ENCODE results near the gene HTATSF1.

Gene HTATSF1

DNA sequence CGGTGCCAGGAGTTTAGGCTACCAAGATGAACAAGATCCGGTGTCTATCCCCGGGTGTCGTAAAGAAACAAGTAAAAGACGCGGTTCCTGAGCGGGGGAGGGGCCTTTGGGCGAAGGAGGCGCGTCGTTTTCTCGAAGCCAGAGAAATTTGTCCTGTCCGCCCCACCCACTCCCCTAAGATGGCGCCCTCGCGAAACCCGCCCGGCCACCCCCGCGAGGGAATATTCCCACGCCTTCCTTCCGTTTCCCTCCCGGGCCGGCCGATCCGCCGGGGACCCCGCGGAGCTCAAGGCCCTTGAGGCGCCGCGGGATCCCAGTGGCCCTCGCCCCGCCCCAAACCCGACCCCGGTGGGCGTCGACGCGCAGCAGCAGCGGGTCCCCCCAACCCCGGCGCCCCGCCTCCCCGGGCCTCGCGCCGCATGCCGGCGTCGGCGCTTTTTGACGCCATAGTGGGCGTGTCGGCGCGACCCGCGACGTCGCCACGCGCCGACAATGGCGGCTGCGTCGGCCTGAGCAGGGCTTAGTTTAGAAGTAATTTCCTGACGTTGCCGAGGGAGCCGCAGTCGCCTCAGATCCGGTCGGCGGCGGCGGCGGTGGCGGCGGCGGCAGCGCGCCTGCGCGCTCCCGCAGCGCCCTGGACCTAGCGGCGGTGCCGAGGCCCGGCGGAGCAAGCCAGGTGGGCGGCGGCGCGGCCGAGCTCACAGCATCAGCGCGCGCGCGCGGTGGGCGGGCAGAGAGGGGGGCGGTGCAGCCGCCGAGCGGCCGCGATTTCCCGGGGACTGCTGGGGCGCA, 432 bp upstream of the HTATSF1 start:
- DNase-seq, result peak; percentile 57 to 81

GRCh38 chrX:136519069-136519468, 21.7 kb downstream of the HTATSF1 start:
- no peak for DNase-seq

GRCh38 chrX:136523770-136524169, 26.4 kb downstream of the HTATSF1 start:
- no peak for DNase-seq

DNA sequence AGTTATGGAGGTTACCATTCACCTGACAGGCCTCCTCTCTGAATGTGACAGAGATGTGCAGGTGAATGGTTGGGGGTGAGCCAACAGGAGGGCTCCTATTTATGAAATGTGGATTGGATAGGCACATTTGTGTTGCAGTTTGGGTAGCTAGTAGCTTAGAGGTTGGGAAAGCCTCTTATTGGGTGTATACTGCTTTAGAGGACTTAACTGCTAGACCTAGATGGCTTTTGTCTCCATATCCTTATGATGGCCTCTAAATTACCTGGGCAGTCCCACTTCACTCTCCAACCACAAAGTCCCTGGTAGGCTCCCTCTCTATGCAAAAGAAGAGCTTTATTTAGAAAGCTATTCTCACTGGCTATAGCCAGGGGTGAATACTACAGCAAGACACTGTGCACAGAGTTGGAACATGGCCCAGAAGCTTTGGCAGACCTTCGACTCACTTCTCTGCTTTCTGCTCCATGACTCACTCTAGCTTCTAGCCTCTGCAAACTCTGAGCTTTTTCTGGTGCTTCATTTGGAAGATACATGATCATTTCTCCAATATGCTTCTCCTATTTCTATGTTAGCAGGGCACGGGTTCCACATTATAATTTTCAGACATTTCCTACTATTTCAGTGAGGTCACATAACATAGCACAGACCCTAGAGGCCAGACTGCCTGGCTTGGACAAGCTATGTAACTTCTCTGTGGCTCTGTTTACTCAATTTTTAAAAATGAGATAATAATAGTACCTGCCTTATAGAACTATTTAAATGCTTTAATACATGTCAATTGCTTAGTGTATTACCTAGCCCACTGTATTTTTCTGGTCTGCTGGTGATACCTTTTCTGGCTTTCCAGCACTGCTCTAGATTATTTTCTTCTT, 28.6 kb downstream of the HTATSF1 start:
- peak in 1 of 2 donors; percentile 4 for DNase-seq

DNA sequence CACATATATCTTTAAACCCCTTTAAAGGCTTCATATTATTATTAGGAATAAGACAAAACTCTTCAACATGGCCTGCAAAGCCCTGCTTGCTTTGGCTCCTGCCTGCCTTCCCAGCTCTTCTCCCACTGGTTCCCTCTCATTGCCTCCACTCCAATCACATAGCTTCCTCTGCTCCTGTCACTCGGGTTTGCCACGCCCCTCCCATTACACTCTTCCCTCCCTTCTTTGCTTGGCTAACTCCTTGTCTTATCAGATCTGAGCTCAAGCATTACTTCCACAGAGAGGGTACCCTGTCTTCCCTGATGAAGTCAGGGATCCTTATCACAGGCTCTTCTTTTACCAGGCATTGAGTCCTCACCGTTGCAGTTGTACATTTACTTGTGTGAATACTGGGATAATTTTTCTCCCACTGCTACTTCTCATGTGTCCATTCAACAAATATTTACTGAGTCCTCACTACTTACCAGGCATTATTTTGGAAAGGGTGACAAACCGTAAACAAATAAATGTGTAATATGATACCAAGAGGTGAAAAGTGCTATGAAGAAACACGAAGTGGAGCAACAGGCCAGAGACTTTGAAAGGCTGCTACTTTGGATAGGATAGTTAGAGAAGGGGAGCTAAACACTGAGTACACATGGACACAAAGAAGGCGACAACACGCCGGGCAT, 31.4 kb downstream of the HTATSF1 start:
- DNase-seq, result no peak

- DNase-seq, result no peak
These were observed 32.4 kb downstream of the HTATSF1 start for GRCh38 chrX:136529795-136530194.

GRCh38 chrX:136531951-136532350, 34.6 kb downstream of the HTATSF1 start, which contains the start of gene VGLL1:
Gene VGLL1, plus strand, starts transcription at chrX:136532215. Its CDS starts 3,806 bp downstream, at chrX:136536021.
- DNase-seq, result no peak

GRCh38 chrX:136534131-136534530, 36.7 kb downstream of the HTATSF1 start:
- no peak for DNase-seq

DNA sequence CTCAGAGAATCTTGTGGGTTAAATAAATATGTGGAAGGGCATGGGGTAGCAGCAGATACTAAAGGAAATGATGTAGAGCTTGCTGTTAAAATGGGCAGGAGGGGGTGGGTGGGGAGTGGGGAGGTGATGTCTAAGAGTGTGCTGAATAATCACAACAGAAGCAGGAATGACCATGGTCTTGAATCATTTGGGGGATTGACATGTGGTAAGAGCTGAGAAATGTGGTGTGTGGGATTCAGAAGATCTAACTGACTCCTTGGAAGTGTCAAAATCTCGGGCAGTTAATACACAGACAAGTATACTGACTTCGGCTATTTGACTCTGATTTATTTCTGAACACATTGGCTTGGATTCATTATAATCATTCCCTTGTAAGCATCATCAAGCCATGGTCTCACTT, 41.4 kb downstream of the HTATSF1 start:
- DNase-seq, result no peak

- DNase-seq, result no peak
These were observed 42.8 kb downstream of the HTATSF1 start for GRCh38 chrX:136540226-136540625.

DNA sequence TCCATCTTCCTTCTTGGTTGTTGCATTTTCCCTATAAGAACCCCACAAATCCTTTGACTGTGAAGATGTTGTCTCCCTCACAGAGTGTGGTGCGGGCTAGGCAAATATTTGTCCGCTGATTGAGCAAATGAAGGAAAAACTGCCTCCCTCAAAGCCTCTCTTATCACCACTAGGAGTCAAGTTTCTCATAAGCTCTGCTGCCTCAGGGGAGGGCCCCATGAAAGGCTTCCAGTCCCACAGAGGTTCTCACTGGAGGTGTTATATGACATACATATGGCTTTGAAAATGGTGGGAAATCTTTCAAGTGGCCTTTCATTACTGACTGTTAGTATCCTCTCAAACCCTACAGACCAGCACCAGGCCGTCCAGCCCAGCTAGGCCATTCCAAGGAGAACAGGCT, 43.9 kb downstream of the HTATSF1 start:
- no peak for DNase-seq

- DNase-seq, result no peak
These were observed 44.9 kb downstream of the HTATSF1 start for GRCh38 chrX:136542281-136542680.

DNA sequence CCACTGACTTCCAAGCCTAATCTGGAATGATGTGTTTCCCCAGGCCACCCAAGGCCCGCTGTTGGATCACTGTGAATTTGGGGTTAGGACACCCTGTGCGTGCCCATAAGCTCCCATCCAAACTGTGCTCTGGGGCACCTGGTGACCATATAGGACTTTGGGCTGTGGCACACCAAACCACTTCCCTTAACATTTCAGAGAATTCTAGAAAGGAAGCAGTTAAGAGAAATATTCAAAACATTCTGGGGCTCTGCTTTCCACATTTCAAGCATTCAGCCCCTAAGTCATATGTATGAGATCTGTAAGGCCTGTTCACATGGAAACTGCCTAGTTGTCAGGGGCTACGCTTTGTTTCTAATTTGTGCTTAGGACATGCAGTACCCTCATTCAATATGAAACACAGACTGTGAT, 49.0 kb downstream of the HTATSF1 start:
- DNase-seq, result no peak

GRCh38 chrX:136549226-136549625, 51.8 kb downstream of the HTATSF1 start:
- DNase-seq, result no peak

- no peak for DNase-seq
These were observed 54.0 kb downstream of the HTATSF1 start for GRCh38 chrX:136551410-136551809.

GRCh38 chrX:136555694-136556093, 58.3 kb downstream of the HTATSF1 start:
- DNase-seq, result no peak
